NCI-H2227 treated with DMSO at 0.1 percent for 48 hours (cell line): ENCODE measurements around the gene CDC42BPA.

Experiments used
- DNase-seq: peaks from one replicate; lab custom pipeline; 2025; lab: John Stamatoyannopoulos, UW

The CDC42BPA gene

DNA sequence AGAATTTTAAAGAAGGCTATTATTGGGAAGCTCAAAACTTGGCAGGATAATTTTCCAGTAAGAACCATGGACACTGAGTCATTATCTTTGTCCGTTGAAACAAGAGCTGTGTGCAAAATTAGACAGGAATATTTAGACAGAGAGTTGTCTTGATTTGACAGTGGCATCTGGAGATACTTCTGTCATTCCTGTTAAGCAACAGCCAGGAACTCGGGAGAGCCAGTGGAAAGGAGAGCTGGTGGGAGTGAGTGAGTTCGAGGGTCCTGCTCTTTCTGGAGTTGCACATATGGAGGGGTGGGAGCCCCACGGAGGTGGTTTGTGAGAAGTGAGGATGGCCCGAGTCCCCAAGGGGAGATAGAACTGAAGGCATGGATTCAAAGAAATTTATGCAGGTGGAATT lies 375.1 kb downstream of the CDC42BPA start:
- no peak for DNase-seq

- DNase-seq: no peak
These were observed 375.9 kb downstream of the CDC42BPA start for GRCh38 chr1:226942392-226942791.

- no peak for DNase-seq
These were observed 377.6 kb downstream of the CDC42BPA start for GRCh38 chr1:226940806-226941067.

GRCh38 chr1:226940029-226940805 lies 378.1 kb downstream of the CDC42BPA start, which contains the start of gene COQ8A:
Gene COQ8A, plus strand, starts transcription at chr1:226940294. Its CDS starts 21,092 bp downstream, at chr1:226961386.
- peak; percentile 99 for DNase-seq
